IPS-11a (cell line): ENCODE data around the gene TMIE.

ENCODE experiments used
- H3K4me3 ChIP-seq: one replicate; pipeline ENCODE4 v1.5.1; 2013; ENCODE audit warnings: low read depth, low read length, control low read depth

Gene TMIE

GRCh38 chr3:46706771-46707582 is 5.8 kb downstream of the TMIE start:
- H3K4me3 ChIP-seq: no peak overlapping the region

DNA sequence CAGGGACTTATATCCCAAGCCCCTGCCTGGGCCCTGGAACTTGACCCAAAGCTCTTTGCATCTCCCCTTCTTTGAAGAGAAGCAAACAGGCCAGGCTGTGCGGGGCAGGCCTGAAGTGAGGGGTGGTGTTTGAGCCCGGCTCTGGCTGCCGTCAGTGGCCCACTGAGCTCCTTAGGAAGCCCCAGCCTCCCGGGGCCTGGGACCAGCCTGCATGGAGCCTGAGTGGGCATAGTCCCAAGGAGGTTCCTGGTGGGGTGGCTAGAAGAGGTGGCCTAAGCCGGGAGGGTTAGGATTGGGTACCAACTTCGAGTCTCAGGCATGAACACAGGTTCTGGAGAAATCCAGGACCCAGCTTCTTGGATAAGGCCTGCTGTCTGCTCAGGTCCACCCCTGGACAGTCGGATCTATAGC is 6.4 kb downstream of the TMIE start:
- no peak overlapping the region for H3K4me3 ChIP-seq

DNA sequence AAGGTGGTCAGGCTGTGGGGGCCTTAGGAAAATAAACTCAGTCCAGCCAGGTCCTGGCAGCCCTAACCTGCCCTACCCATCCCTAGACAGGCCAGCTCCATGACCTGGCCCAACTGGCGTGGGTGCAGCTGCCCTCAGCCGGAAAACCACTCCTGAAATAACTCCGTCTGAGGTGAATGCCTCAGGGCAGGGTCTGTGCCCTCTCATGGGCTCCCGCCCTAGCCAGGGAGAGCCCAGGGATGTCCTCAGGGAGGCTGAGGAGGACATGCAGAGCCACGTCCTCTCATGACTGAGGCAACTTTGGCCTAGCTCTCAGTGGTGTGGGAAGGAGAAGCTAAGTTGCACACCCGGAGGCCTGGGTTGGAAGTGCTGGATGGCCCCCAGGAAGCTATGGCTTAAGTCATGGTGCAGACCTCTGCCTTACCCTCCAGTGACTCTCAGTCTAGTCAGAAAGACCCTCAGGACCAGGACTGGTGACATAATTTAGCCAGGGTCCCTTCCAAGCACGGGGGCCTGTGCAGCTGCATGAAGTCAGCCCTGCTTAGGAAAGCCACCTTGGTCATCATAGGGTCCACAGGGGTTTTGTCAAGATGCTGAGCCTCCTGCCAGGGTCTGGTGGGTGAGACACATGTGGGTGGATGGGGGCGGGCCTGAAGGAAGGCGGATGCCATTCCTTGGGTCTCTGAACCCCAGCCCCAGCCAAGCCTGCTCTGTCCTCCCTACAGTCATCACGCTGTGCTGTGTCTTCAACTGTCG is 7.4 kb downstream of the TMIE start:
- no peak overlapping the region for H3K4me3 ChIP-seq

DNA sequence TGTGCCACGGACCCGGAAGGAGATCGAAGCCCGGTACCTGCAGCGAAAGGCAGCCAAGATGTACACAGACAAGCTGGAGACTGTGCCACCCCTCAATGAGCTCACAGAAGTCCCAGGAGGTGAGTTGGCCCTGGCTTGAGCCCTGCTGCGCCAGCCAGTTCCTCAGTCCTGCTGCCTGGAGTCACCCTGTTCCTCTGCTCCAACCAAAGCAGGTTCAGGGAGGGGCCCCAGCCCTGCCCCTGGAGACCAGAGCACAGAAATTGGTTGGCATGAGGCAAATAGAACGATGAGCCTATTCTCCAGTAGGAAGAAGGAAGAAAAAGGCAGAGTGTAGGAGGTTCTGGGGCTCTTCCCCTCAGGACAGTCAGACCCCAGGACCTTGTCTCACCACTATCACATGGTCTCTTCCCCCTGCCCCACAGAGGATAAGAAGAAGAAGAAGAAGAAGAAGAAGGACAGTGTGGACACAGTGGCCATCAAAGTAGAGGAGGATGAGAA is 8.0 kb downstream of the TMIE start:
- no peak overlapping the region for H3K4me3 ChIP-seq

GRCh38 chr3:46709721-46710120 is 8.5 kb downstream of the TMIE start:
- no peak overlapping the region for H3K4me3 ChIP-seq

GRCh38 chr3:46710229-46710628 is 9.0 kb downstream of the TMIE start:
- no peak overlapping the region for H3K4me3 ChIP-seq

DNA sequence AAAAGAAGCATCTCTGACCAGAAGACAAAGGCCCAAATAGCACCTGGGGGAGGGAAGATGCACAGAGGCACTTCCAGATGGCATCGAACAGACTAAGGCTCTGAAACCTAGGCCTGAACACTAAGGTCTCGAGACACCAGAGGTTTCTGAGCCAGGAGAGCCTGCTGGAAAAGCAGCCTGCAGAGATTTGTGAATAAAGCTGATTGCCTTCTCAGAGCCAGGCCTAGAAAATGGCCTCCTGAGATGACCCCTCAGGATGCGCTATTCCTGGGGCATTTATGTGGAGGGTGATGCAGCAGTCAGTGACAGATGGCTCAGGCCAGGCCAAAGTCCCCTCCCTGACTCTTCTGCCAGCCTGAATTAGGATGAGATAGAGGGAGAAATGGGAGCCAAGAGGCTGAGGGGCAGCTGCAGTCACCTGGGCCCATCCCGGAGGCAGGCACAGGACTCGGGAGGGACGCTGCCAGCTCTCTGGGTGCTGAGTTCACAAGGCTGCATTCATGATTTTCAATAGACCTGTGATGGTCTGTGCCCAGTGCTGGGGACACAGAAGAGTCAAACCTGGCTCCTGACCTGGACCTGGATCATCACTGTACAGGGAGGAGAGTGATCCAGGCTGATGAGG is 9.6 kb downstream of the TMIE start:
- no peak overlapping the region for H3K4me3 ChIP-seq

DNA sequence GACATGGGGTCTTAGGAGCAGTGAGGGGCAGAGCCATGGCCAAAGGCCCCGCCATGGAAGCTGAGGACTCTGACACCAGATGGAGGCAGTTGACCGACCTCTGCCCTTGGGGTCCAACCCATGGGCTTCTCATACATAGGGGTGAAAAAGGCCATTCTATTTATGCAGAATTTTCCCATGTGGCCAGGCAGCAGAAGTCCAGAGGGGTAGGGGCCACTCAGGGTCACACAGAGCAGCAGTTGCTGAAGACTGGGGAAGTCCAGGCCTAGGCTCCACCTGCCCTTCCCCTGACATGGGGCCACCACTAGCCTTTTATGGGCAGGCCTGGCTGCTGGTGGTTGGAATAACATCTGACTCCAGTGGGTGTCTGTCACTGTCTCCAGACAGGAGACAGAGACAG is 10.1 kb downstream of the TMIE start:
- H3K4me3 ChIP-seq: no peak overlapping the region

- H3K4me3 ChIP-seq: no peak overlapping the region
These were observed 10.6 kb downstream of the TMIE start for GRCh38 chr3:46711760-46712159.

DNA sequence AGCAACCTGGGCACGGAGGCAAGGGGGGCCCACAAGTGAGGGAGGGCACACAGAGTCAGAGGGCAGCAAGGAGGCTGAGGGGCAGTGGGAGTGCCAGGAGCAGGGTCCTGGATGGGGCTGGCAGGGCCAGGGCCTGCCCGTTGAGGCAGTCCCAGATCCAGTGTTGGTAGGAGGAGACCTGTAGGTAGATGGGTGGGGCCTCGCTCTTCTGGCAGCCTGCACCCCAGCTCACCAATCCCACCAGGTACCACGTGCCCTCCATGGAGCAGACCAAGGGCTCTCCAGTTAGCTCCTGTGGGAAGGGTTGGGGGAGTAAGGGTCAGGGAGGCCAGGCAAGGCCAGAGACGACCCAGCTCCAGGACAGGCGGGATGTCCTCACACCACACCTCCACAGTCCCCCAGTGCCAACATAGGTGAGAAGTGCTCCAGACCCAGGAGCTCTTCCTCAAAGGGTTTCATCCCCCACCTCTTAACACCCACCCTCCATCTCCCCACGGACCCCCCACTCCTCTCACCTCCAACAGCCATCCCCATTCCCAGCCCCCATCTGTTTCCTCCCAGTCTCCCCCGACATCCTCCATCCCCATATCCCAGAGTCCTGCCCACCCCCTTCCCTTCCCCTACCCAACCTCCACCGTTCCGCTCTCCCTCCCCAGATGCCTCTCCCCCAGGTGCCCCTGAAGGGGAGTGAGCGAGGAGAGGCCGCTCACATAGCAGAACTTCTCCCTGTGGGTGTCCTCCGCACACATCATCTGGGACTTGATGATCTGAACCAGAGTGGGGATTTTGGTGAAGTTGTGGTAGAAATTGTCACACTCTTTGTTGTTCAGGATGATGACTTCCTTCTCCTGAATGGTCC is 11.2 kb downstream of the TMIE start:
- no peak overlapping the region for H3K4me3 ChIP-seq

DNA sequence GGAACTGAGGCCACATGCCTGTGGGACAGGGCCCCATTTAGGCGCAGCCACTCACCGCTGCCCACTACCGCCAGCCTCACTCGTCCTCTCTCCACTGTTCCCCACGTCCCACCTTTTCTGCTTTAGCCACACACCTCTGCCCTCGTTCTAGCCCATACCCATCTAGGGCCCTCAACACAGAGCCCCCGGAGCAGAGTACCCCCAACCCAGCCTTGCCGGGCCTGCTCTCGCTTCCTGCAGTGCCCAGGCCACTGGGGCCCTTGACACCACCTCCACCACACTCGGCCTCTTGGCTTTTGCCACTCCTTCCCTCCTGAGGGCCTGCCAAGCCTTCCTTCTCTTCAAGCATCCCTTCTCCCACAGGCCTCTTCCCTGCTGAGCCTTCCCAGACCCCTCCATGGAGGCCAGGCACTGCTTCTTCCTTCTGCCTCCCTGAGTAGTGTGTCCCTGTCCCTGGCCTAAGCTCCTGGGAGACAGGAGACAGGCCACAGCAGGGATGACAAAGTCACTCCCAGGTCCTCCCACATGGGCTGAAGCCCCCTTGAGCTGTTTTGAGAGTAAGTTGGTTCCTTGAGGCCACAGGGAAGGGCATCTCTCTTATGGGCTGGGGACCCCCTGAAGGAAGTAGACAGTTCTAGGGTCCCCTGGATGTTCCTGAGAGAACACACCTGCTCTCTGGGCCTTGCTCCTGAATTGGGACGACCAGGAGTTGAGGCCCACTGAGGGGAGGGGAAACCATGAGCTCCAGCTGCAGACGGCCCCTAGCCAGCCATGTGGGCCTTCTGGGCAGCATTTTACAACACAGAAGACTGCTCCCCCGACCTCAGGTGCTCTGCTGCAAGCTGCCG is 12.1 kb downstream of the TMIE start:
- no peak overlapping the region for H3K4me3 ChIP-seq

GRCh38 chr3:46713898-46714552 is 12.8 kb downstream of the TMIE start:
- no peak overlapping the region for H3K4me3 ChIP-seq

DNA sequence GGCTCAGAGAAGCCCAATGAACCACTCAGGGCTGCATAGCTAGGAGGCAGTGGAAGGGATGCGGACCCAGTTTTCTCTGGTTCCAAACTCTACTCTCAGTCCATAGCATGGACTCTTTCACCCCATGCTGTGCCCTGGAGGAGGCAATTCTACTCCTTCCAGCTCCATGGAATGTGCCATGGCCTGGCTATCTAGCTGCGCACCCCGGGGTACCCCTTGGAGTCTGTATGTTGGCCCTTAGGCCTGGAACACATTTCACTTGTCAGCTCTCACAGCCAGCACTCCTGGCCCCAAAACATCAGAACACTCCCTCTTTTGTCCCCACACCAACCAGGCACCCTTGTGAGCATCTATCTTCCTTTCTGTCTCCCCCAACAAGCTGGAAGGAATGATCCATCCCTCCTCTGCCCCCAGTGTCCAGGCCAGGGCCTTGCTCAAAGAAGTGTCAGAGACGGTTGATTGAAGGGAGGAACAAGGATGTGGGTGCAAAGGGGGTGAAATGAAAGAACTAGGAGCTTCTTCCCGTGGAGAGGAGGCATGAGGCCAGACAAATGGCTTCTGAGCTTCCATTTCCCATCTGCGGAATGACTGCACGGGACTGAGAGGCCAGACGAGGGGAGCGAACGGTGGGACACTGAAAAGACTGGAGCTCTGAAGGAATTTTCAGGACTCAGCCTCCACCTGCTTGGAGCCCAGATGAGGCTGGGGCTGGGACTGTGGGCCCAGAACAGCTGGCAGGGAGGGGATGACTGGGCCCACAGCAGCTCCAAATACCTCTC is 13.7 kb downstream of the TMIE start:
- no peak overlapping the region for H3K4me3 ChIP-seq

DNA sequence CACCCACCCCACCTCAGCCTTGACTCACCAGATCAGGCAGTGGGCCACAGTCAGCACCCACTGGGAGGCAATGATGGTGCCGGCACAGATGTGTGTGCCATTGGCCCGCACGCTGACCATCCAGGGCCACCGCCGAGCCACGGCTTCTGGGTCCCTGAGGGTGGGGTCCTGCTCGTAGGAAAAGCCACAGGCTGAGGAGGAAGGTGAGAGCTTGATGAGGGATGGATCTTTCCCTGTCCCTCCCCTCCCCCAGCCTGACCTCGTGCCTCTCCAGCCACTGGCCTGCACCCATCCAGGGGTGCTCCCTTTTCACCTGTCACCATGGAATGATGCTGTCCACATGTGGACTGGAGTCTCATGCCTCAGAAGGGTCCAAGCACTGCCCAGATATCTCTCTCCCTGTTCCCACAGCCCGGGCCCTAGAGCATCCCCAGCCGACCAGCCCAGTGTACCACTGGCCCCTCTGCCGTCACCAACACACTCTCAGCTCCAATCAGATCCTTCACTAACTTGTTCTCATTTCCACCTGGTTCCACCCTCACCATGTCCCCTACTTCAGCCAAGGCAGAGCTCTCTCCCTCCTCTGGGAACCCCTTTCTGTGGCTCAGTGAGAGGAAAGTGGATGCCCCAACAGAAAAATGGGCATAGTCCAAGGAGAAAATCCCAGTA is 14.4 kb downstream of the TMIE start:
- H3K4me3 ChIP-seq: no peak overlapping the region

DNA sequence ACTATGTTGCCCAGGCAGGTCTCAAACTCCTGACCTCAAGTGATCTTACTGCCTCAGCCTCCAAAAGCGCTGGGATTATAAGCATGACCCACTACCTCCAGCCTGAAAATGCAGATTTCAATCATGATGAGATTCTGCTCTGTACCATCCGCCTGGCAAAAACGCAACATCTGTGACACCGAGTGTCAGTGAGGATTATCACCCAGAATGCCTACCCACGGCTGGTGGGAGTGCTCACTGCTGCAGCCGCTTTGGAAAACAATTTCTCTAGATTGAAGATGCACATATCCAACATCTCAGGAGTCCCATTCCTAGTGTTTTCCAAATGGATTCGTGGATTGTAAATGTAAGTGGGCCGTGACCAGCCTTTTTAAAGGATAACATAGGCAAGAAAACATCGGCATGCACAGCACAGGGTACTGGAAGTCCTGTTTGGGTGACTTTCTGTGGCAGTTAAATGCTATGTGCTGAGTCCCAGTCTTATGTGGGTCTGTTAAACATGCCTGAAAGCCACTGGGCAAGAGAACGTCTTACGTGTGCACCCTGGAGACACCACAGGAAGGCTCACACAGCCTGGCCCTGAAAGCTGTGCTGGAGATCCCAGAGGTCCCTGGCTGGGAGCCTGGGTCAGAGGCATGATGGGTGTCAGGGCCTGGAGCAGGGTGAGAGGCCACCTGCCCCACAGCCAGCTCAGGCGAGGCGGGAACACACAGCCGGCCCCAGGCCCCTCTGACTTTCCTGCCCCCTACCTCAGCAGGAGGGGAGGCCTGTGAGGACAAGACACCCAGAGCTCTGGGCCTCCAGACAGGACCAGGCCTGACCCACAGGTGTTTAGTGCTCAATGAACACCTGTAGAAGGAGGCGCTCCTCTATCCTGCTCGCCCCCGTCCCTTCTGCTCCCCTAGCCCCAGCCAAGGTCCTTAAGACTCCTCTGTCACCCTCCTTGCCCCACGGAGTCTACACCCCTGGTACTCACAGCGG is 15.6 kb downstream of the TMIE start:
- no peak overlapping the region for H3K4me3 ChIP-seq

DNA sequence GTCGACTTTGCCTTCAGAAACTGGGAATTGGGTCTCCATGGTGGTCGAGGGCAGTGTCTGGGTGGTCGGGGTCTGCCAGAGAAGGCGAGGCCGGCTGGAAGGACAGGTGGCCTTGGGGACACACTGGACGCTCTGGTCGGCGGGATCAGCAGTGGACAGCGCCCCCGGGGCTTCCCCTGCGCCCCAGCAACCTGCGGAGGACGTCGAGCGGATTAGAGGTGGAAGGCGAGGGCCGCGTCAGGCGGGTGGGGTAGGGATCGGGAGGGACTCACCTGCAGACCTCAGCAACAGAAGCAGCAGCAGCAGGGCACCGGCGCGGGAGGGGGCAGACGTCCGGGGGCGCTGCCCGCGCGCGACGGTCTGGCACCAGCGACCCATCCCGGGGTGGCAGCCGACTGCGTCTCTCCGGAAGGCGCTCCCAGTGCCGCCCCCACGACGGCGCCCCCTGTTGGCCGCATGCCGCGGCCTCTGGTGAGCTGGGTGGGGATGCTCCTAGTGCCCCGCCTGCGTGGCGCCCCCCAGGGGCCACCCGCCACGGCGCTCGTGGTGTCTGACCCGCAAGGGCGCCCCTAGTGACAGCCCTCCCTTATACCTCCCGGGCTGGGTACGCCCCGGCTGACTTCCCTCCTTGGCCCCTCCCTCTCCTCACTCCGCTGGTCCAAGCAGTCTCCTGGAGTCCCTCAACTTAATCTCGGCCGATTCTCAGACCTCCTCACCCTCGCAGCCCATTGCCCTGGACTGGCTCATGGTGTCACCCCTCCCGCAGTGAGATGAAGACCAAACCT is 16.4 kb downstream of the TMIE start, which contains the start of gene PRSS50:
PRSS50 (minus strand) TSS at position 423 of the 785 bp plus-strand sequence; CDS start at position 378, 45 bp downstream.
- no peak within 1 kb of the TSS for H3K4me3 ChIP-seq
